Calu3 (cell line): ENCODE data around the gene MALT1. TPM values are rescaled to one million over a fixed set of nuclear protein-coding genes. Genes with fewer than 3 reads are reported as not detected.
"Not testable (repeated sequence)": the region's sequence is repeated elsewhere in the genome, so short reads cannot be mapped to it uniquely, and the experiment has no call there.

Experiments used
- BruUV-seq: library from RNA; stranded (reverse); fragments of 400-500 nt; replicated peaks from 2 replicates; lab custom pipeline; 2021; lab: Mats Ljungman, UMichigan
- CTCF ChIA-PET: fragments of 300-600 bp; sonication (Branson Sonifier 250); formaldehyde crosslinking; loops from one replicate; lab custom pipeline; 2022; ENCODE audit warnings: antibody characterized with exemption; lab: Charles Lee
- DNase-seq: peaks from one replicate; pipeline ENCODE4 v3.0.0; 2022
- H3K27ac Mint-ChIP-seq: one replicate; pipeline ENCODE4 v1.8.0; 2022; ENCODE audit warnings: mixed read lengths; ENCODE audit not compliant: unreplicated experiment
- H3K27me3 Mint-ChIP-seq: one replicate; pipeline ENCODE4 v1.8.0; 2022; ENCODE audit warnings: mixed read lengths; ENCODE audit not compliant: unreplicated experiment
- H3K36me3 Mint-ChIP-seq: one replicate; pipeline ENCODE4 v1.8.0; 2022; ENCODE audit warnings: mild to moderate bottlenecking, moderate library complexity, mixed read lengths; ENCODE audit not compliant: insufficient read depth, unreplicated experiment
- H3K4me1 Mint-ChIP-seq: one replicate; pipeline ENCODE4 v1.8.0; 2022; ENCODE audit warnings: mild to moderate bottlenecking, low read depth, mixed read lengths; ENCODE audit not compliant: unreplicated experiment
- H3K4me3 Mint-ChIP-seq: one replicate; pipeline ENCODE4 v1.8.0; 2022; ENCODE audit warnings: mild to moderate bottlenecking, low read depth, moderate library complexity, mixed read lengths; ENCODE audit not compliant: unreplicated experiment
- H3K9me3 Mint-ChIP-seq: one replicate; pipeline ENCODE4 v1.8.0; 2022; ENCODE audit warnings: low read depth, mixed read lengths; ENCODE audit not compliant: unreplicated experiment
- CTCF ChIP-seq: fragments of 200-600 bp; IDR thresholded peaks from one replicate; pipeline ENCODE4 v1.8.0; 2022; ENCODE audit warnings: antibody characterized with exemption; ENCODE audit not compliant: unreplicated experiment
- intact Hi-C: fragments of 100-400 bp; cut with micrococcal nuclease; formaldehyde crosslinking; loops from one replicate; pipeline ENCODE4 v1.10.0; 2022; ENCODE audit not compliant: unreplicated experiment
- total RNA-seq: library from RNA; stranded (reverse); gene quantifications from 2 replicates; pipeline ENCODE4 v1.2.3, GENCODE V29; 2022

MALT1 gene
- total RNA-seq, 1 experiment from 2014 or later = 37.6 TPM

GRCh38 chr18:58772161-58772560 is 100.9 kb downstream of the MALT1 start:
- BruUV-seq = no TSS peak
- CTCF ChIA-PET = no interaction called here
- Mint-ChIP-seq H3K4me3 (no peak overlapping the region), H3K36me3 (peaks cover 3% of the 10 kb centered on the region), H3K27me3 (peaks cover 2% of the 10 kb centered on the region), H3K4me1 (no peaks in the 10 kb centered on the region), H3K9me3 (no peaks in the 10 kb centered on the region), H3K27ac (no peak overlapping the region)
- TF ChIP-seq CTCF = no peak
- DNase-seq = no peak
- intact Hi-C loops = no loop called here

- intact Hi-C loops = no loop called here
- no peaks in the 10 kb centered on the region for H3K27me3 Mint-ChIP-seq
- no TSS peak for BruUV-seq
- TF ChIP-seq CTCF = no peak
- CTCF ChIA-PET = interaction anchor here (0.7 kb wide), 1 partner anchor 295 kb away, joined by 7 read pairs; no protein-coding TSS in a partner anchor
- no peak for DNase-seq
- H3K4me3 Mint-ChIP-seq = no peak overlapping the region
- H3K4me1 Mint-ChIP-seq = peaks cover 14% of the 10 kb centered on the region
- peaks cover 2% of the 10 kb centered on the region for H3K9me3 Mint-ChIP-seq
- peaks cover 9% of the 10 kb centered on the region for H3K36me3 Mint-ChIP-seq
- no peak overlapping the region for H3K27ac Mint-ChIP-seq
Observed at GRCh38 chr18:58776084-58776483, 104.8 kb downstream of the MALT1 start.

DNA sequence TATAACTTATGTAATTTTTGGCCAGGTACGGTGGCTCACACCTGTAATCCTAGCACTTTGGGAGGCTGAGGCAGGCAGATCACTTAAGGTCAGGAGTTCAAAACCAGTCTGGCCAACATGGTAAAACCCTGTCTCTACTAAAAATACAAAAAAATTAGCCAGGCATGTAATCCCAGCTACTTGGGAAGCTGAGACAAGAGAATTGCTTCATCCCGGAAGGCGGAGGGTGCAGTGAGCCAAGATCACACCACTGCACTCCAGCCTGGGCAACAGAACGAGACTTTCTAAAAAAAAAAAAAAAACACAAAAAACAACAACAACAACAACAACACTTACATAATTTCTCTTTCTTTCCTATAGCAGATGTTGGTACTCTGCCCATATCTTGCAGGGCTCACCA is 105.3 kb downstream of the MALT1 start:
- BruUV-seq = not testable (repeated sequence)
- CTCF ChIA-PET = interaction anchor here (0.7 kb wide), 2 partner anchors 294 to 527 kb away, joined by 3 to 7 read pairs; no protein-coding TSS in a partner anchor

GRCh38 chr18:58777471-58777870 is 106.2 kb downstream of the MALT1 start:
- intact Hi-C loops = no loop called here
- CTCF ChIA-PET = no interaction called here

More for the DNA sequence above, 105.3 kb downstream of the MALT1 start:
- H3K9me3 Mint-ChIP-seq, H3K27ac Mint-ChIP-seq, H3K4me3 Mint-ChIP-seq, H3K27me3 Mint-ChIP-seq, DNase-seq, intact Hi-C loops: not testable (repeated sequence)
- H3K4me1 Mint-ChIP-seq = peaks cover 19% of the 10 kb centered on the region
- H3K36me3 Mint-ChIP-seq = peaks cover 11% of the 10 kb centered on the region

More at GRCh38 chr18:58777471-58777870, 106.2 kb downstream of the MALT1 start:
- H3K27ac Mint-ChIP-seq = no peak overlapping the region
- DNase-seq = no peak
- H3K4me1 Mint-ChIP-seq = peaks cover 28% of the 10 kb centered on the region
- TF ChIP-seq CTCF = no peak
- H3K4me3 Mint-ChIP-seq = no peak overlapping the region
- no TSS peak for BruUV-seq
- no peaks in the 10 kb centered on the region for H3K27me3 Mint-ChIP-seq
- H3K36me3 Mint-ChIP-seq = peaks cover 18% of the 10 kb centered on the region
- H3K9me3 Mint-ChIP-seq = peaks cover 2% of the 10 kb centered on the region
